NCI-H2227 (cell line): ENCODE data around the gene ZC3H10.
"Not testable (repeated sequence)": the region's sequence is repeated elsewhere in the genome, so short reads cannot be mapped to it uniquely, and the experiment has no call there.

Source experiments
- DNase-seq: peaks from one replicate; lab custom pipeline; 2025; ENCODE audit not compliant: unreplicated experiment; lab: John Stamatoyannopoulos, UW

ZC3H10 gene

GRCh38 chr12:56152756-56153677, 35.0 kb downstream of the ZC3H10 start:
- no peak for DNase-seq

GRCh38 chr12:56153678-56154065, 35.6 kb downstream of the ZC3H10 start:
- DNase-seq, result no peak

GRCh38 chr12:56154246-56154771, 36.2 kb downstream of the ZC3H10 start:
- peak; percentile 87 for DNase-seq

- DNase-seq, result no peak
Measured at GRCh38 chr12:56154818-56155217, 36.8 kb downstream of the ZC3H10 start.

GRCh38 chr12:56155256-56155845, 37.3 kb downstream of the ZC3H10 start:
- no peak for DNase-seq

- not testable (repeated sequence) for DNase-seq
Measured at GRCh38 chr12:56156464-56157200, 38.6 kb downstream of the ZC3H10 start.

GRCh38 chr12:56157201-56158028, 39.3 kb downstream of the ZC3H10 start:
- DNase-seq, result peak; percentile 84

GRCh38 chr12:56158029-56158925, 40.2 kb downstream of the ZC3H10 start, which contains the start of gene MYL6:
MYL6 (plus strand) TSS chr12:56158359; CDS start chr12:56158402, 43 bp downstream.
- peak; percentile 96 for DNase-seq

GRCh38 chr12:56158926-56159461, 40.9 kb downstream of the ZC3H10 start:
- DNase-seq, result peak; percentile 42

- DNase-seq, result no peak
Measured at GRCh38 chr12:56159482-56160192, 41.6 kb downstream of the ZC3H10 start.

- DNase-seq, result no peak
Measured at GRCh38 chr12:56160193-56160763, 42.2 kb downstream of the ZC3H10 start.

GRCh38 chr12:56160894-56161689, 43.0 kb downstream of the ZC3H10 start:
- DNase-seq, result no peak

- peak; percentile 8 for DNase-seq
Measured at GRCh38 chr12:56161690-56162351, 43.8 kb downstream of the ZC3H10 start.

GRCh38 chr12:56162468-56163290, 44.6 kb downstream of the ZC3H10 start:
- no peak for DNase-seq

GRCh38 chr12:56163533-56164344, 45.7 kb downstream of the ZC3H10 start:
- DNase-seq, result no peak
